Natural killer cell (primary cell): ENCODE results near the gene HOXD4. TPM values are rescaled to one million over a fixed set of nuclear protein-coding genes. Genes with fewer than 3 reads are reported as not detected.

Experiments
- ATAC-seq, 3 donors: fragments of 150-1000 bp in 2 of 3; fragments of 200-7000 bp in 1 of 3; cut with Tn5 transposase; 1 replicate in 1 of 3; 2 replicates in 2 of 3; pipeline ENCODE4 v1.10.0; 2021; ENCODE audit warnings: mild to moderate bottlenecking in 2 of 3, moderate library complexity in 2 of 3
- DNase-seq, 2 donors: peaks; one replicate each; pipeline versions ENCODE4 v3.0.0 to v3.0.0-alpha.2; 2013 to 2021; ENCODE audit warnings: mixed read lengths in 1 of 2
- H3K27ac ChIP-seq: one replicate; pipeline ENCODE4 v1.5.1; 2013; ENCODE audit warnings: mild to moderate bottlenecking, low read length
- H3K27me3 ChIP-seq: one replicate; pipeline ENCODE4 v1.6.1; 2013; ENCODE audit warnings: low read length; ENCODE audit not compliant: control insufficient read depth, insufficient read depth
- H3K36me3 ChIP-seq: one replicate; pipeline ENCODE4 v1.6.1; 2013; ENCODE audit warnings: low read length; ENCODE audit not compliant: control insufficient read depth, insufficient read depth
- H3K4me1 ChIP-seq: one replicate; pipeline ENCODE4 v1.6.1; 2013; ENCODE audit warnings: low read length; ENCODE audit not compliant: control insufficient read depth, insufficient read depth
- H3K4me3 ChIP-seq: one replicate; pipeline ENCODE4 v1.5.1; 2013; ENCODE audit warnings: low read length
- H3K9me3 ChIP-seq: one replicate; pipeline ENCODE4 v1.6.1; 2013; ENCODE audit warnings: low read length; ENCODE audit not compliant: control insufficient read depth, insufficient read depth
- H3K27ac Mint-ChIP-seq, 2 donors: one replicate each; pipeline ENCODE4 v1.8.0; 2022; ENCODE audit warnings: mild to moderate bottlenecking in 2 of 2, mixed read lengths in 2 of 2, moderate library complexity in 1 of 2
- H3K27me3 Mint-ChIP-seq, 2 donors: one replicate each; pipeline ENCODE4 v1.8.0; 2022; ENCODE audit warnings: low read depth in 2 of 2, mixed read lengths in 2 of 2
- H3K36me3 Mint-ChIP-seq: one replicate; pipeline ENCODE4 v1.8.0; 2022; ENCODE audit warnings: mixed read lengths
- H3K4me1 Mint-ChIP-seq, 2 donors: one replicate each; pipeline ENCODE4 v1.8.0; 2022; ENCODE audit warnings: mixed read lengths in 2 of 2
- H3K4me3 Mint-ChIP-seq: one replicate; pipeline ENCODE4 v1.8.0; 2022; ENCODE audit warnings: mild to moderate bottlenecking, moderate library complexity, mixed read lengths
- H3K9me3 Mint-ChIP-seq, 2 donors: one replicate each; pipeline ENCODE4 v1.8.0; 2022; ENCODE audit warnings: mixed read lengths in 2 of 2
- WGBS: methylation state at CpG from one replicate; pipeline ENCODE4 v1.1.7; 2013; ENCODE audit warnings: missing lambda C conversion rate; ENCODE audit not compliant: insufficient coverage; 5-methylcytosine and 5-hydroxymethylcytosine counted together
- intact Hi-C: fragments of 100-400 bp; cut with micrococcal nuclease; formaldehyde crosslinking; loops from one replicate; pipeline ENCODE4 v1.14.2; 2022
- total RNA-seq, 4 donors: library from RNA; stranded (reverse); fragments of 120-200 nt in 1 of 4; gene quantifications; one replicate each; pipeline versions ENCODE4 v1.2.3 to v1.2.4, GENCODE V29; 2013 to 2022
- TF ChIP-seq, protein P1 (sequence below): fragments of 200-600 bp; IDR thresholded peaks from one replicate; pipeline ENCODE4 v1.8.0; 2022; ENCODE audit warnings: antibody characterized with exemption

Gene HOXD4
- total RNA-seq: not detected
- not detected for total RNA-seq (2013)

DNA sequence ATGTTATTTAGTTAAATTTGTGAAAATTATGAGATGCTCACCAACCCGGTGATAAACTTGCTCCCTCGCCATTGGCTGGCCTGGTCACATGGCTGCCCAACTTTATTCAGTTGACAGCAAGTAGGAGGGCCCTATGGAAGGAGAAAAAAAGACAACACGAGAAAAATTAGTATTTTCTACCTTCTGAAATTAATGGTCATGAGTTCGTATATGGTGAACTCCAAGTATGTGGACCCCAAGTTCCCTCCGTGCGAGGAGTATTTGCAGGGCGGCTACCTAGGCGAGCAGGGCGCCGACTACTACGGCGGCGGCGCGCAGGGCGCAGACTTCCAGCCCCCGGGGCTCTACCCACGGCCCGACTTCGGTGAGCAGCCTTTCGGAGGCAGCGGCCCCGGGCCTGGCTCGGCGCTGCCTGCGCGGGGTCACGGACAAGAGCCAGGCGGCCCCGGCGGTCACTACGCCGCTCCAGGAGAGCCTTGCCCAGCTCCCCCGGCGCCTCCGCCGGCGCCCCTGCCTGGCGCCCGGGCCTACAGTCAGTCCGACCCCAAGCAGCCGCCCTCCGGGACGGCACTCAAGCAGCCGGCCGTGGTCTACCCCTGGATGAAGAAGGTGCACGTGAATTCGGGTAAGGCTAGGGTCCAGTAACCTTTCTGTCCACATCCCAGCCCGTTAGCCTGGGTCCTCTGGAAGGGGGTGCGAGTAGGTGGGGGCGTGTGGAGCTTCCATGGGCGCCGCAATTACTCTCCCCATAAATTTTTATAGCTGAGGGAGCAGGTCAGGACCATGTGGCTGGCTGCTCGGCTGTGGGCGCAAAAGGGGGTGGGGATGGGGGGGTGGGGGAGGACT, at the start of gene HOXD4:
Gene HOXD4 (plus strand): TSS at position 109 of the 846 bp plus-strand sequence. CDS start 84 bp downstream, at position 193.
- Mint-ChIP-seq H3K27ac (no peak within 1 kb of the TSS), H3K4me3 (no peak within 1 kb of the TSS), H3K9me3 (no peaks in the 10 kb centered on the region), H3K27me3 (peaks cover 62 to 69% of the 10 kb centered on the region in 2 donors), H3K36me3 (no peaks in the 10 kb centered on the region), H3K4me1 (peaks cover 0 to 6% of the 10 kb centered on the region in 2 donors)
- WGBS: 7% methylated on average over 50 of the region's 55 CpGs
- DNase-seq: no peak
- ATAC-seq: no peak
- Histone ChIP-seq H3K27ac (no peak within 1 kb of the TSS), H3K9me3 (no peaks in the 10 kb centered on the region), H3K4me1 (peaks cover 4% of the 10 kb centered on the region), H3K36me3 (no peaks in the 10 kb centered on the region), H3K4me3 (no peak within 1 kb of the TSS), H3K27me3 (peaks cover 70% of the 10 kb centered on the region)
- intact Hi-C loops: no loop called here
- TF ChIP-seq, protein P1, sequence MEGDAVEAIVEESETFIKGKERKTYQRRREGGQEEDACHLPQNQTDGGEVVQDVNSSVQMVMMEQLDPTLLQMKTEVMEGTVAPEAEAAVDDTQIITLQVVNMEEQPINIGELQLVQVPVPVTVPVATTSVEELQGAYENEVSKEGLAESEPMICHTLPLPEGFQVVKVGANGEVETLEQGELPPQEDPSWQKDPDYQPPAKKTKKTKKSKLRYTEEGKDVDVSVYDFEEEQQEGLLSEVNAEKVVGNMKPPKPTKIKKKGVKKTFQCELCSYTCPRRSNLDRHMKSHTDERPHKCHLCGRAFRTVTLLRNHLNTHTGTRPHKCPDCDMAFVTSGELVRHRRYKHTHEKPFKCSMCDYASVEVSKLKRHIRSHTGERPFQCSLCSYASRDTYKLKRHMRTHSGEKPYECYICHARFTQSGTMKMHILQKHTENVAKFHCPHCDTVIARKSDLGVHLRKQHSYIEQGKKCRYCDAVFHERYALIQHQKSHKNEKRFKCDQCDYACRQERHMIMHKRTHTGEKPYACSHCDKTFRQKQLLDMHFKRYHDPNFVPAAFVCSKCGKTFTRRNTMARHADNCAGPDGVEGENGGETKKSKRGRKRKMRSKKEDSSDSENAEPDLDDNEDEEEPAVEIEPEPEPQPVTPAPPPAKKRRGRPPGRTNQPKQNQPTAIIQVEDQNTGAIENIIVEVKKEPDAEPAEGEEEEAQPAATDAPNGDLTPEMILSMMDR: no peak

DNA sequence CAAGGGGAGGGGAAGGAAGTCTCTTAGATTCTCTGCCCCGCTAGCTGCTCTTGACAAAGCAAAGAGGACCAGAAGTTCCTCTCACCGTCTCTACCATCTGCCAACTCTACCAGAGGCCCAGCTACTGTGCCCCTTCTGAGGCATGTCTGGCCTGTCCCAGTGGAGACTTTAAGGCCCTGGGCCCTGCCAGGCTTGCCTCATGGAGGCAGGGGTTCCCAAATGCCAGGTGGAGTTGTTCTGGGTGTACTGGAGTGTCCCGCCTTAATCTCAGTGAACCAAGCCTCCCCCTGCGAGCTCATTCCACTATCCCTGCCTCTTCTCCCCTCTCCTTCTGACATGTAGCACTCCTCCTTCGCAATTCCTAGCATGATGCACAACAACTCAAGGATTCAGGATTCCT, 49.5 kb upstream of the HOXD4 start:
- peak in 1 of 2 donors; percentile 9 for DNase-seq
- Mint-ChIP-seq H3K9me3 (no peaks in the 10 kb centered on the region), H3K36me3 (no peaks in the 10 kb centered on the region), H3K27ac (no peak overlapping the region), H3K27me3 (peaks cover 78 to 83% of the 10 kb centered on the region in 2 donors), H3K4me1 (peaks cover 12 to 35% of the 10 kb centered on the region in 2 donors), H3K4me3 (no peak overlapping the region)
- Histone ChIP-seq H3K36me3 (no peaks in the 10 kb centered on the region), H3K9me3 (peaks cover 4% of the 10 kb centered on the region), H3K27me3 (peaks cover 92% of the 10 kb centered on the region), H3K4me1 (peaks cover 12% of the 10 kb centered on the region), H3K4me3 (no peak overlapping the region), H3K27ac (no peak overlapping the region)
- WGBS: 21% methylated on average over 4 of the region's 5 CpGs
- intact Hi-C loops: no loop called here
- no peak for ATAC-seq
- TF ChIP-seq, protein P1: no peak

DNA sequence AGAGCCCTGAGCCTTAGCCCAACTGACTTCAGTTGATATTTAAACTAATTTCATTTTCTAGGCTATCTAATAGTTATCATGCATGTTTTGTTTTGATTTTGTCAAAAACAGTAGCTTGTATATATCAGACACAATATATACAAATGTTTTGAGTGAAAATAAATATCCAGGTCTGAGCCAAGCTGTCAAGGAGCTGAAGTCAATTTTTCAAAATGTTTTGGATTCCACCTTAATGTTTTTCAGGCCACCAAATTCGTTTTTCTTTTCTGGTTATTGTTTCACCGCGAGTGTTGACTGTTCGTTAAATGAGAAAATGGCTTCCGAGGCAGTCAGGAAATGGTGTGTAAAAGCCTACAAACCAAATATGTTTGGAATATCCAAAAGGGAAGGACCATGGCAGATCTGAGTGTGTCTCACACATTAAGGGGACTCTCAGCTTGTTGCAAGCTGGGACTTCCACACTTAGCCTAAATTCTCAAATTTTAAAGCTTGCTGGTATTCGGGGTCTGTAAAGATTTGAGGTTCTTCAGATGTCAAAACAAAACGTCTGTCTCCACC, 49.0 kb upstream of the HOXD4 start:
- Histone ChIP-seq H3K27ac (no peak overlapping the region), H3K36me3 (no peaks in the 10 kb centered on the region), H3K9me3 (peaks cover 4% of the 10 kb centered on the region), H3K4me3 (no peak overlapping the region), H3K27me3 (peaks cover 86% of the 10 kb centered on the region), H3K4me1 (peaks cover 10% of the 10 kb centered on the region)
- H3K4me3 Mint-ChIP-seq: no peak overlapping the region
- no peak for DNase-seq
- H3K27ac Mint-ChIP-seq: no peak overlapping the region
- ATAC-seq: no peak
- intact Hi-C loops: no loop called here
- H3K36me3 Mint-ChIP-seq: no peaks in the 10 kb centered on the region
- H3K4me1 Mint-ChIP-seq: peaks cover 7 to 29% of the 10 kb centered on the region in 2 donors
- 10% methylated on average over 7 of the region's 7 CpGs for whole genome bisulfite sequencing
- peaks cover 73 to 83% of the 10 kb centered on the region in 2 donors for H3K27me3 Mint-ChIP-seq
- no peaks in the 10 kb centered on the region for H3K9me3 Mint-ChIP-seq
- TF ChIP-seq, protein P1: no peak
